ENCODE measurements around the gene LPA. TPM values are rescaled to one million over a fixed set of nuclear protein-coding genes. Genes with fewer than 3 reads are reported as not detected.
"Not testable (repeated sequence)": the region's sequence is repeated elsewhere in the genome, so short reads cannot be mapped to it uniquely, and the experiment has no call there.

The LPA gene
- total RNA-seq, 1 donor from 2014 or later = not detected

DNA sequence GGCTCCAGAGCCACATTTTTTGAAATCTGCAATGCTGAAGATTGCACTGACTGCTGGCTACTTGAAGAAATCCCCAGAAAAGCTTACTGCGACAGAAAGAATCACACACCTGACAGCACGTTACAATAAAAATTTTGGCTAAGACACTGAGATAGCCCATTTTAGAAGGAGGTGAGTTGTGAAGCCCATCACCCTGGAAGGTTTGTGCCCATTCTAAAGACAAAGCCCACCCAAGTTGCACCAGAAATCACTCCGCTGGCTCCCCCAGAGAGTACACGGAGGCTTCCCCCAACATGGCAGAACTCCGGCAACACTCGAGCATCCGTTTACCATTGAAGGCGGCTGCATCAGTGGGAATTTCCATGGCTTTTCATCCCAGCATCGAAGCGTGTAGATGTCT lies 29.4 kb downstream of the LPA start:
- TF ChIP-seq, protein P1, sequence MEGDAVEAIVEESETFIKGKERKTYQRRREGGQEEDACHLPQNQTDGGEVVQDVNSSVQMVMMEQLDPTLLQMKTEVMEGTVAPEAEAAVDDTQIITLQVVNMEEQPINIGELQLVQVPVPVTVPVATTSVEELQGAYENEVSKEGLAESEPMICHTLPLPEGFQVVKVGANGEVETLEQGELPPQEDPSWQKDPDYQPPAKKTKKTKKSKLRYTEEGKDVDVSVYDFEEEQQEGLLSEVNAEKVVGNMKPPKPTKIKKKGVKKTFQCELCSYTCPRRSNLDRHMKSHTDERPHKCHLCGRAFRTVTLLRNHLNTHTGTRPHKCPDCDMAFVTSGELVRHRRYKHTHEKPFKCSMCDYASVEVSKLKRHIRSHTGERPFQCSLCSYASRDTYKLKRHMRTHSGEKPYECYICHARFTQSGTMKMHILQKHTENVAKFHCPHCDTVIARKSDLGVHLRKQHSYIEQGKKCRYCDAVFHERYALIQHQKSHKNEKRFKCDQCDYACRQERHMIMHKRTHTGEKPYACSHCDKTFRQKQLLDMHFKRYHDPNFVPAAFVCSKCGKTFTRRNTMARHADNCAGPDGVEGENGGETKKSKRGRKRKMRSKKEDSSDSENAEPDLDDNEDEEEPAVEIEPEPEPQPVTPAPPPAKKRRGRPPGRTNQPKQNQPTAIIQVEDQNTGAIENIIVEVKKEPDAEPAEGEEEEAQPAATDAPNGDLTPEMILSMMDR (IDR thresholded peaks at IDR 0.05) = no peak
- Mint-ChIP-seq H3K27me3 (ENCODE audit: low read depth) (no peaks in the 10 kb centered on the region), H3K4me3 (ENCODE audit: unreplicated experiment) (no peak overlapping the region), H3K9me3 (ENCODE audit: low read depth) (no peaks in the 10 kb centered on the region), H3K27ac (ENCODE audit: unreplicated experiment) (no peak overlapping the region), H3K36me3 (ENCODE audit: low read depth) (no peaks in the 10 kb centered on the region), H3K4me1 (ENCODE audit: low read depth) (no peaks in the 10 kb centered on the region)
- no peak for DNase-seq (ENCODE audit: low spot score)

DNA sequence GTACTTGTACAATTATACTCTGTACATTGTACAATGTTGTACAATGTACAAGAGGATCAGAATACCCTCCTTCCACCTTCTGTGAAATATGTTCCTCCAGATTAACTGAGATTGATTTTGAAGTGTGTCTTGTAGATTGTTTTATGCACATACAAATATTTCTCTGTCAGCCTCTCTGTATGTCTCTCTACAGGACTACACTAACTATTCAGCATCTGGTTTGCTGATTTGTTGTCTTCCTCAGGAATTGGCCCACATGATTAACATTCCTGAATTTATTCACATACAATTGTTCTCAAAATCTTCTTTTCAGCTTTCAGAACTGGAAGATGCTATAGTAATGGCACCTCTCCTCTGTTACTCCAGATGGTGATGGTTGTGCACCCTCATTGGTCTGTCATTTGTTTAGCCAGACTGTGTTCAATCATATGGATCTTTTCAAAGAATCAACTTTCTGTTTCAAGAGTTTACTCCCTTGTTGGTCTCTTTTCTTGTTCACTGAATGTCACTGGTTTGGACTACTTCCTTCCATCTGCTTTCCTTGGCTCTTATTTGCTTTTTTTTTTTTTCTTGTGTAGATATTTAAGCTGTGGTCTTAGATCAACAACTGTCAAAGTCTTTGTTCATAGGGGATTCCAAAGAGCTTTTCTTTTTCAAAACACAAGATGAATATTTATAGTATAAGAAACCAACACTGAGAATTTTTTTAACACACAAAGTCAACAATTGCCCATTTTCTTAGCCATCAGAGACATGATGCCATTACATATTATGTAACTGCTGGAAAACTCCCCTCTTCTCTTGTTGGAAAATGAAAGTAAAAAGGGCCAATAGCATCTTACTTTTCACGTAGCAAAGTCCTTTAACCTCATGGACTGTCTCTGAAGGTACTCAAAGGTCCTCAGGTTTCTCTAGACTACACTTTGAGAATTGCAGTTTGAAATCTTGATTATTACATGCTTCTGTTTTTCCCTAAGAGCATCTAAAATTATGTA lies 67.9 kb downstream of the LPA start:
- TF ChIP-seq, protein P1 (IDR thresholded peaks at IDR 0.05) = no peak
- H3K9me3 Mint-ChIP-seq (ENCODE audit: low read depth) = peaks cover 18% of the 10 kb centered on the region

DNA sequence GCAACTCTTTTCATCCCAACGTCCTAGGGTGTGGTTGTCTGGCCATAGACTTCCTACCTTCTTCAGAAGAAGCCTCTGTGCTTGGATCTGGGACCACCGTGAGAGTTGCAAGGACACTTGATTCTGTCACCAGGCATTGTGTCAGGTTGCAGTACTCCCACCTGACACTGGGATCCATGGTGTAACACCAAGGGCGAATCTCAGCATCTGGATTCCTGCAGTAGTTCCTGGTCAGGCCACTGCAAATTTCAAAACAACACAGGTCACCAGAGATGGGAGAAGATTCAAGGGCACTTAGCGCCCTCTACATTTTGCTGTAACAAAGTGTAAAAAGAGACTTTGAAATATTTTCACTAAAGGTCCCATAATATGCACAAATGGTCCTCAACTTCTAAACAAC lies 68.8 kb downstream of the LPA start:
- not testable (repeated sequence) for H3K27me3 Mint-ChIP-seq (ENCODE audit: low read depth); H3K27ac Mint-ChIP-seq (ENCODE audit: unreplicated experiment); H3K4me3 Mint-ChIP-seq (ENCODE audit: unreplicated experiment); H3K4me1 Mint-ChIP-seq (ENCODE audit: low read depth); H3K36me3 Mint-ChIP-seq (ENCODE audit: low read depth); DNase-seq (ENCODE audit: low spot score)
- peaks cover 20% of the 10 kb centered on the region for H3K9me3 Mint-ChIP-seq (ENCODE audit: low read depth)

More for the DNA sequence above, 67.9 kb downstream of the LPA start:
- Mint-ChIP-seq H3K27me3 (ENCODE audit: low read depth) (no peaks in the 10 kb centered on the region), H3K4me3 (ENCODE audit: unreplicated experiment) (no peak overlapping the region), H3K27ac (ENCODE audit: unreplicated experiment) (no peak overlapping the region), H3K36me3 (ENCODE audit: low read depth) (no peaks in the 10 kb centered on the region), H3K4me1 (ENCODE audit: low read depth) (no peaks in the 10 kb centered on the region)
- DNase-seq (ENCODE audit: low spot score) = no peak

DNA sequence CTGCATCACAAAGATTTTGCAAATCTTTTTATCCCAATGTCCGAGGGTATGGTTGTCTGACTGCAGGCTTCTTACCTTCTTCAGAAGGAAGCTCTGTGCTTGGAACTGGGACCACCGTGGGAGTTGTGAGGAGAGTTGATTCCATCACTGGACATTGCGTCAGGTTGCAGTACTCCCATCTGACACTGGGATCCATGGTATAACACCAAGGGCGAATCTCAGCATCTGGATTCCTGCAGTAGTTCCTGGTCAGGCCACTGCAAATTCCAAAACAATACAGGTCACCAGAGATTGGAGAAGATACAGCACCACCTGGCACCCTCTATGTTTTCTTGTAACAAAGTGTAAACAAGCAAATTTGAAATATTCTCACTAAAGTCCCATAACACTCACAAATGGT lies 77.7 kb downstream of the LPA start:
- no peaks in the 10 kb centered on the region for H3K36me3 Mint-ChIP-seq (ENCODE audit: low read depth)
- no peak for DNase-seq (ENCODE audit: low spot score)
- H3K27ac Mint-ChIP-seq (ENCODE audit: unreplicated experiment) = no peak overlapping the region
- H3K9me3 Mint-ChIP-seq (ENCODE audit: low read depth) = peaks cover 28% of the 10 kb centered on the region
- H3K4me3 Mint-ChIP-seq (ENCODE audit: unreplicated experiment) = no peak overlapping the region
- no peaks in the 10 kb centered on the region for H3K27me3 Mint-ChIP-seq (ENCODE audit: low read depth)
- TF ChIP-seq, protein P1 (IDR thresholded peaks at IDR 0.05) = no peak
- no peaks in the 10 kb centered on the region for H3K4me1 Mint-ChIP-seq (ENCODE audit: low read depth)

DNA sequence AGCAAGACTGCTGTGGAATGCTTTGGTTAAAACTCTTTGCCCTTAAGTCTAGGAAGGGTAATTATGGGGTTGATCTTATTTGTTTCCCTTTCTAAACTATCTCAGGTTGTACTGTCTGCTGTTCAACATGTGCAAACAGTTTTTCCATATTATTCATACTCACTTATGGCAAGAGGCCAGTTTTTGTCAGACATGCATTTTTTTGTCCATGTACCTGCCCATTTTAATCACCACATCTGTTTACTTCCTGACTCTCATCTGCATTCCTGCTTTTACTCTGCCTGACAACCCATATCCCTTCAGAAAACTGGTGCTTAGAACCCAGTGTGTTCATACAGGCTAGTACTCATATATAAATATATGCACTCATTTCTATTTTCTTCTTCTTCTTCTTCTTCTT lies 80.3 kb downstream of the LPA start:
- H3K4me1 Mint-ChIP-seq (ENCODE audit: low read depth) = no peaks in the 10 kb centered on the region
- TF ChIP-seq, protein P1 (IDR thresholded peaks at IDR 0.05) = no peak
- H3K27me3 Mint-ChIP-seq (ENCODE audit: low read depth) = no peaks in the 10 kb centered on the region
- no peaks in the 10 kb centered on the region for H3K36me3 Mint-ChIP-seq (ENCODE audit: low read depth)
- DNase-seq (ENCODE audit: low spot score) = no peak
- H3K27ac Mint-ChIP-seq (ENCODE audit: unreplicated experiment) = no peak overlapping the region
- no peak overlapping the region for H3K4me3 Mint-ChIP-seq (ENCODE audit: unreplicated experiment)
- H3K9me3 Mint-ChIP-seq (ENCODE audit: low read depth) = peaks cover 21% of the 10 kb centered on the region

All from chondrocyte (in vitro differentiated cells).